Thoracic aorta (tissue), 2 donors: ENCODE results near the gene RGS7. TPM values are rescaled to one million over a fixed set of nuclear protein-coding genes. Genes with fewer than 3 reads are reported as not detected.

Experiments used
- ATAC-seq: fragments of 150-250 bp; one replicate; pipeline ENCODE4 v1.8.0; 2017; ENCODE audit warnings: low read depth; ENCODE audit not compliant: insufficient number of reproducible peaks, low FRiP score
- DNase-seq: peaks from one replicate; pipeline ENCODE4 v3.0.0-alpha.2; 2020; ENCODE audit warnings: low spot score
- H3K27ac ChIP-seq, 2 donors: fragments of 200-600 bp; sonication (generic); 1 replicate in 1 of 2; 2 replicates in 1 of 2; pipeline ENCODE4 v1.5.1; 2016; ENCODE audit warnings: mild to moderate bottlenecking in 2 of 2, moderate library complexity in 2 of 2
- H3K27me3 ChIP-seq: fragments of 200-600 bp; sonication (generic); replicated peaks from 2 replicates; pipeline ENCODE4 v1.6.0; 2016; ENCODE audit warnings: mild to moderate bottlenecking; ENCODE audit not compliant: insufficient read depth
- H3K36me3 ChIP-seq: fragments of 200-600 bp; sonication (generic); one replicate; pipeline ENCODE4 v1.5.1; 2016
- H3K4me1 ChIP-seq, 2 donors: fragments of 200-600 bp; sonication (generic); 1 replicate in 1 of 2; 2 replicates in 1 of 2; pipeline versions ENCODE4 v1.5.1 to v1.6.0; 2016; ENCODE audit warnings: low read depth in 2 of 2, mild to moderate bottlenecking in 1 of 2; ENCODE audit not compliant: control insufficient read depth in 1 of 2
- H3K4me3 ChIP-seq: fragments of 200-600 bp; sonication (generic); 2 replicates; pipeline ENCODE4 v1.5.1; 2016; ENCODE audit warnings: mild to moderate bottlenecking
- H3K9me3 ChIP-seq: fragments of 200-600 bp; sonication (generic); 2 replicates; pipeline ENCODE4 v1.5.1; 2016
- CTCF ChIP-seq: fragments of 200-600 bp; sonication (generic); IDR thresholded peaks from one replicate; pipeline ENCODE4 v1.5.1; 2019; ENCODE audit warnings: antibody characterized with exemption
- total RNA-seq, 2 donors: library from RNA; depleted of rRNA; stranded (reverse); fragments of >200 nt; gene quantifications; one replicate each; pipeline versions ENCODE4 v1.1.0 to v1.2.3, GENCODE V29; 2016

RGS7 gene
- total RNA-seq, 2 donors from 2014 or later = not detected

DNA sequence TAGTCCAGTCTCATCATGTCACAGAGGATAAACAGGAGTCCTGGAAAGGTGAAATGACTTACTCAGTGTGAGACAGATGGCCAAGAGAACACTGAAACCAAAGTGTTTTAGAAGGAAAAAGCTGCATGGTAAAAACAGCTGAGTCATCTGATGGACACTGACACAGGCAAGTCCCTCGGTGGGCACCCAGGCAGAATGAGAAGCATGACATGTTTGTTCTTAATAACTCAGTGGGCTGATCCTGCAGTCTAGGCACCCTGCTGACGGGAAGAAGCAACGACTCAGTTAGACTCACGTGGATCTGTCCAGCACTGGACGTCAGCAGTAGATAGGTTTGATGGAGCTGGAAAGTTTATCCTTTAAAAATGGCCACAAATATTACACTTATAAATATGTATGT, 116.9 kb downstream of the RGS7 start:
- no peaks in the 10 kb centered on the region for H3K27me3 ChIP-seq
- DNase-seq (no peak), ATAC-seq (no peak)
- no peaks in the 10 kb centered on the region for H3K9me3 ChIP-seq
- H3K36me3 ChIP-seq = no peaks in the 10 kb centered on the region
- no peak overlapping the region for H3K27ac ChIP-seq
- TF ChIP-seq CTCF = no peak
- H3K4me1 ChIP-seq = no peaks in the 10 kb centered on the region
- no peak overlapping the region for H3K4me3 ChIP-seq

DNA sequence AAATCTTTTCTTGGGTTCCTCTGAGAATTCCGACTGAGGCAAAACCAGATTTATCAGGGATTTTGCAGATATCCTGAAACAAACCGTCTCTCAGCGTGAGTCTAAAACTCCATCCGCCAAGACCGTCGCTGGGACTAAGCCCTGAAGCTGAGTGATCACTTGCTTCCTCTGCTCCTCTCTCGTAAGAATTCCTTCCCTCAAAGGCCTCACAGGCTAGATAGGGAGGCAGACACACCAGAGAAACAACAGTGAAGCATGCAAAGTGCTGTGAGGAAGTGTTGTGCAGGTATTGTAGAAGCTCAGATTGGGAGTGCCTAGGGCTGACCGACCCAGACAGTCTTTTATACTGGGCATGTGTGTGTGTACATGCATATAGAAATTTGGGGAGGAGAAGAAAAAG, 119.1 kb downstream of the RGS7 start:
- Histone ChIP-seq H3K27ac (no peak overlapping the region), H3K27me3 (no peaks in the 10 kb centered on the region), H3K4me3 (no peak overlapping the region), H3K9me3 (no peaks in the 10 kb centered on the region), H3K4me1 (no peaks in the 10 kb centered on the region), H3K36me3 (no peaks in the 10 kb centered on the region)
- no peak for TF ChIP-seq CTCF
- DNase-seq (no peak), ATAC-seq (no peak)

GRCh38 chr1:241235256-241235897, 121.6 kb downstream of the RGS7 start:
- H3K4me3 ChIP-seq = no peak overlapping the region
- H3K36me3 ChIP-seq = no peaks in the 10 kb centered on the region
- no peaks in the 10 kb centered on the region for H3K4me1 ChIP-seq
- H3K9me3 ChIP-seq = no peaks in the 10 kb centered on the region
- TF ChIP-seq CTCF = no peak
- ATAC-seq (no peak), DNase-seq (no peak)
- no peak overlapping the region for H3K27ac ChIP-seq
- no peaks in the 10 kb centered on the region for H3K27me3 ChIP-seq

GRCh38 chr1:241229711-241230110, 127.3 kb downstream of the RGS7 start:
- H3K27me3 ChIP-seq = no peaks in the 10 kb centered on the region
- ATAC-seq (no peak), DNase-seq (no peak)
- no peak for TF ChIP-seq CTCF
- H3K4me1 ChIP-seq = no peaks in the 10 kb centered on the region
- no peak overlapping the region for H3K4me3 ChIP-seq
- H3K36me3 ChIP-seq = no peaks in the 10 kb centered on the region
- H3K9me3 ChIP-seq = no peaks in the 10 kb centered on the region
- H3K27ac ChIP-seq = no peak overlapping the region

DNA sequence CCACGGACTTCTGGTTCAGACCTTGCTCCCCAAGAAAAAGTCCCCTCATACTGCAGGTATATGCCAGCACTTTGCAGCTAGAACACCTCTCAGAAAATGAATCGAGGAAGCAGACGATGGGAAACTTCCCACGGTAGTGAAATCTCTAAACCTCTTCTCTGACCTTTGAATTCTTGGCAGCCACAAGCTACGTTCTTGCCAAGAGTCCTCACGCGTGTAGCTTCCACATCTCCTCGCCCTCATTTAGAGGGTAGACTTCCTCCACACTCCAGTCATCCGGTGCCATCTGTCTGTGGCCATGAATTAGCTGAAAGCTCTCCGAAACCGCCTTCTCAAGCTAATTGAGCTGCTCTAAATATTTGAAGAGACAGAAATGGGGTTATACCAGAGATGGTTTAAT, 127.8 kb downstream of the RGS7 start:
- ATAC-seq (no peak), DNase-seq (no peak)
- no peaks in the 10 kb centered on the region for H3K36me3 ChIP-seq
- H3K27me3 ChIP-seq = no peaks in the 10 kb centered on the region
- H3K27ac ChIP-seq = no peak overlapping the region
- no peak overlapping the region for H3K4me3 ChIP-seq
- no peaks in the 10 kb centered on the region for H3K9me3 ChIP-seq
- no peak for TF ChIP-seq CTCF
- no peaks in the 10 kb centered on the region for H3K4me1 ChIP-seq
